Measurements from ENCODE around the gene ZC3H11A. TPM values are rescaled to one million over a fixed set of nuclear protein-coding genes. Genes with fewer than 3 reads are reported as not detected.

The ZC3H11A gene
- total and polyA plus RNA-seq, 2 of the 13 experiments (the other 11 are each of a cell fraction or from before 2014, with no cell fraction given): 56.9 to 59.7 TPM

DNA sequence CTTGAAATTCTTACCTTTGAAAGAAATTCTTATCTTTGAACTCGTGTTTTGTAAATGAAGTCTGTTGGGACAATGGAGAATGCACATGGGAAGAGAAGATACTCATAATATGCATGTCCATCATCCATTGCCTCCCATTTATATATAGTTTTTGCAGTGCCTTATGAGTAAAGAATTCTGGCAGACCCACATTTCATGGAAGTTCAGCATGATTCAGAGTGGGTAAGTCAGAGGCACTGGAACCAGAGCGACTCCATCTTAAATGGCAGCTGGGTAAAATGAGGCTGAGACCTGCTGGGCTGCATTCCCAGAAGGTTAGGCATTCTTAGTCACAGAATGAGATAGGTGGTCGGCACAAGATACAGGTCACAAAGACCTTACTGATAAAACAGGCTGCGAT is 16.6 kb upstream of the ZC3H11A start:
- Histone ChIP-seq H4K20me1 (ENCODE audit: insufficient read depth, low read length) (no peaks in the 10 kb centered on the region), H3K36me3 (replicated peaks in 1 of 2; ENCODE audit: control insufficient read depth in 1 of 2, insufficient read depth in 2 of 2, low read length in 2 of 2) (no peaks in the 10 kb centered on the region), H3K4me1 (ENCODE audit: insufficient read depth, low read length) (no peaks in the 10 kb centered on the region), H3K4me3 (replicated peaks in 1 of 3; ENCODE audit: insufficient read depth in 1 of 3, low read depth in 2 of 3, low read length in 3 of 3) (no peak overlapping the region), H3K27ac (ENCODE audit: extremely low read length, insufficient read depth, low read length) (no peak overlapping the region), H2AFZ (ENCODE audit: low read length) (no peak overlapping the region), H3K9ac (ENCODE audit: insufficient read depth, low read depth, low read length) (no peak overlapping the region), H3K79me2 (ENCODE audit: insufficient read depth, low read length) (no peaks in the 10 kb centered on the region), H3K9me3 (ENCODE audit: low read length) (no peaks in the 10 kb centered on the region), H3K27me3 (ENCODE audit: control insufficient read depth in 1 of 2, insufficient read depth in 2 of 2, low read length in 2 of 2) (no peaks in the 10 kb centered on the region; a peak in 1 of 5 replicates), H3K4me2 (ENCODE audit: low read depth, low read length) (no peak overlapping the region)
- in situ Hi-C loops (cut with HindIII; ENCODE audit: extremely low pct_ligation_motif_present, low pct_unique_long_range_greater_than_20kb) (no loop called here), intact Hi-C loops (cut with micrococcal nuclease; ENCODE audit: unreplicated experiment) (no loop called here)
- no TSS peak for BruUV-seq (replicated peaks)
- CTCF ChIA-PET (ENCODE audit: low intra/inter-chr PET ratio, low total read pairs): no interaction called here
- no peak for DNase-seq (ENCODE audit: low spot score)
- no peak for ATAC-seq
- 73% methylated on average over 4 of the region's 4 CpGs for WGBS (ENCODE audit: low lambda C conversion rate)
- TF ChIP-seq HNRNPH1 (optimal IDR thresholded peaks at IDR 0.05; ENCODE audit: low read depth, low read length) (no peak), ZNF251 (CRISPR knock-in tag; IDR thresholded peaks at IDR 0.05) (no peak), EP300 (IDR thresholded peaks at IDR 0.05; ENCODE audit: low read depth in 2 of 2, low read length in 2 of 2) (no peak), EP300 (CRISPR knock-in tag; IDR thresholded peaks at IDR 0.05; ENCODE audit: borderline replicate concordance) (no peak), CHD4 (IDR thresholded peaks at IDR 0.05; ENCODE audit: borderline replicate concordance, low read length) (no peak), PITX1 (CRISPR knock-in tag; IDR thresholded peaks at IDR 0.05) (no peak), IKZF1 (IDR thresholded peaks at IDR 0.05) (no peak), MLLT10 (CRISPR knock-in tag; IDR thresholded peaks at IDR 0.05) (no peak), TOE1 (CRISPR knock-in tag; IDR thresholded peaks at IDR 0.05) (no peak), MTA1 (CRISPR knock-in tag; IDR thresholded peaks at IDR 0.05; ENCODE audit: borderline replicate concordance) (no peak), GPN1 (CRISPR knock-in tag; IDR thresholded peaks at IDR 0.05; ENCODE audit: borderline replicate concordance) (no peak), ZNF724P (CRISPR knock-in tag; IDR thresholded peaks at IDR 0.05; ENCODE audit: borderline replicate concordance) (no peak)
- TF ChIP-seq, protein P1, sequence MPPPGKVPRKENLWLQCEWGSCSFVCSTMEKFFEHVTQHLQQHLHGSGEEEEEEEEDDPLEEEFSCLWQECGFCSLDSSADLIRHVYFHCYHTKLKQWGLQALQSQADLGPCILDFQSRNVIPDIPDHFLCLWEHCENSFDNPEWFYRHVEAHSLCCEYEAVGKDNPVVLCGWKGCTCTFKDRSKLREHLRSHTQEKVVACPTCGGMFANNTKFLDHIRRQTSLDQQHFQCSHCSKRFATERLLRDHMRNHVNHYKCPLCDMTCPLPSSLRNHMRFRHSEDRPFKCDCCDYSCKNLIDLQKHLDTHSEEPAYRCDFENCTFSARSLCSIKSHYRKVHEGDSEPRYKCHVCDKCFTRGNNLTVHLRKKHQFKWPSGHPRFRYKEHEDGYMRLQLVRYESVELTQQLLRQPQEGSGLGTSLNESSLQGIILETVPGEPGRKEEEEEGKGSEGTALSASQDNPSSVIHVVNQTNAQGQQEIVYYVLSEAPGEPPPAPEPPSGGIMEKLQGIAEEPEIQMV (CRISPR knock-in tag; IDR thresholded peaks at IDR 0.05; ENCODE audit: low read depth): no peak
- TF ChIP-seq, protein P2, sequence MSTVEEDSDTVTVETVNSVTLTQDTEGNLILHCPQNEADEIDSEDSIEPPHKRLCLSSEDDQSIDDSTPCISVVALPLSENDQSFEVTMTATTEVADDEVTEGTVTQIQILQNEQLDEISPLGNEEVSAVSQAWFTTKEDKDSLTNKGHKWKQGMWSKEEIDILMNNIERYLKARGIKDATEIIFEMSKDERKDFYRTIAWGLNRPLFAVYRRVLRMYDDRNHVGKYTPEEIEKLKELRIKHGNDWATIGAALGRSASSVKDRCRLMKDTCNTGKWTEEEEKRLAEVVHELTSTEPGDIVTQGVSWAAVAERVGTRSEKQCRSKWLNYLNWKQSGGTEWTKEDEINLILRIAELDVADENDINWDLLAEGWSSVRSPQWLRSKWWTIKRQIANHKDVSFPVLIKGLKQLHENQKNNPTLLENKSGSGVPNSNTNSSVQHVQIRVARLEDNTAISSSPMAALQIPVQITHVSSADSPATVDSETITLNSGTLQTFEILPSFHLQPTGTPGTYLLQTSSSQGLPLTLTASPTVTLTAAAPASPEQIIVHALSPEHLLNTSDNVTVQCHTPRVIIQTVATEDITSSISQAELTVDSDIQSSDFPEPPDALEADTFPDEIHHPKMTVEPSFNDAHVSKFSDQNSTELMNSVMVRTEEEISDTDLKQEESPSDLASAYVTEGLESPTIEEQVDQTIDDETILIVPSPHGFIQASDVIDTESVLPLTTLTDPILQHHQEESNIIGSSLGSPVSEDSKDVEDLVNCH (CRISPR knock-in tag; IDR thresholded peaks at IDR 0.05): no peak
- TF ChIP-seq, protein P3, sequence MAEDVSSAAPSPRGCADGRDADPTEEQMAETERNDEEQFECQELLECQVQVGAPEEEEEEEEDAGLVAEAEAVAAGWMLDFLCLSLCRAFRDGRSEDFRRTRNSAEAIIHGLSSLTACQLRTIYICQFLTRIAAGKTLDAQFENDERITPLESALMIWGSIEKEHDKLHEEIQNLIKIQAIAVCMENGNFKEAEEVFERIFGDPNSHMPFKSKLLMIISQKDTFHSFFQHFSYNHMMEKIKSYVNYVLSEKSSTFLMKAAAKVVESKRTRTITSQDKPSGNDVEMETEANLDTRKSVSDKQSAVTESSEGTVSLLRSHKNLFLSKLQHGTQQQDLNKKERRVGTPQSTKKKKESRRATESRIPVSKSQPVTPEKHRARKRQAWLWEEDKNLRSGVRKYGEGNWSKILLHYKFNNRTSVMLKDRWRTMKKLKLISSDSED (CRISPR knock-in tag; IDR thresholded peaks at IDR 0.05): no peak
- POLR2A ChIA-PET: no interaction called here
- FAIRE-seq: no peak
